GM19328 (cell line): ENCODE data around the gene UQCC5.

Experiments
- ATAC-seq: cut with Tn5 transposase; IDR thresholded peaks from one replicate; pipeline ENCODE4 v1.9.1; 2021; ENCODE audit warnings: mild to moderate bottlenecking, moderate library complexity; ENCODE audit not compliant: unreplicated experiment

Gene UQCC5

DNA sequence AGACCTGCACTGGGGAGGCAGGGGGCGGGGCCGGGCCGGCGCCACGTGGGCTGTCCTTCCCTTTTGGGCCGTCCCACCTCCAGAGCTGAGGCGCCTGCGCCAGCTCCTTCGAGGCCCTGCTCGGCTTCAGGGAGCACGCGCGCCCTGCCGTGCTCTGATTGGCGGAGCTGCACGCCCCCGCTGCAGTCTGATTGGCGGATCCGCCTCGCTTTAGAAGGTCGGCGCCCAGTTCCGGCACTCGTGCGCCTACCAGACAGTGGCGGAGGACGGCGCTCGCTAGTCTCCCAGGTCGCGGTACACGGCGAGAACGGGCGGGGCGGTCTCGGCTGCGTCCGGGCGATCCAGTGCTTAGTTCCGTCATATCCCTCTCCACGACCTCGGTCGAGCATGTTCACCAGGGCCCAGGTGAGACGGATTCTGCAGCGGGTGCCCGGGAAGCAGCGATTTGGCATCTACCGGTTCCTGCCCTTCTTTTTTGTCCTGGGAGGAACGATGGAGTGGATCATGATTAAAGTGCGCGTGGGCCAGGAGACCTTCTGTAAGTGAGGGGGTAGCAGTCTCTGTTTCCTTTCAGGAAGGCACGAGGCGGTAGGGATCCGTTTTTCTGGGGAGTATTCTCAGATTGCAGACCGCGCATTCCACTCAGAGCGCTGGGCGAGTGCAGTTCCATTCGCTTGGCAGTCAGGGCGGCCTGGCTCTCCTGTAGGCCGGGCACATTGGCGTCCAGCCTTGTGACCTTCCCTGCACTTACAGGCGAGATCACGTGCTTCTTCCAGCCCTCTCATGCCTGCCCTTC, at the start of gene UQCC5:
TSS of gene UQCC5 (plus strand) at position 237 of the 796 bp plus-strand sequence. CDS start at position 388, 151 bp downstream.
- ATAC-seq: peak; percentile 79

DNA sequence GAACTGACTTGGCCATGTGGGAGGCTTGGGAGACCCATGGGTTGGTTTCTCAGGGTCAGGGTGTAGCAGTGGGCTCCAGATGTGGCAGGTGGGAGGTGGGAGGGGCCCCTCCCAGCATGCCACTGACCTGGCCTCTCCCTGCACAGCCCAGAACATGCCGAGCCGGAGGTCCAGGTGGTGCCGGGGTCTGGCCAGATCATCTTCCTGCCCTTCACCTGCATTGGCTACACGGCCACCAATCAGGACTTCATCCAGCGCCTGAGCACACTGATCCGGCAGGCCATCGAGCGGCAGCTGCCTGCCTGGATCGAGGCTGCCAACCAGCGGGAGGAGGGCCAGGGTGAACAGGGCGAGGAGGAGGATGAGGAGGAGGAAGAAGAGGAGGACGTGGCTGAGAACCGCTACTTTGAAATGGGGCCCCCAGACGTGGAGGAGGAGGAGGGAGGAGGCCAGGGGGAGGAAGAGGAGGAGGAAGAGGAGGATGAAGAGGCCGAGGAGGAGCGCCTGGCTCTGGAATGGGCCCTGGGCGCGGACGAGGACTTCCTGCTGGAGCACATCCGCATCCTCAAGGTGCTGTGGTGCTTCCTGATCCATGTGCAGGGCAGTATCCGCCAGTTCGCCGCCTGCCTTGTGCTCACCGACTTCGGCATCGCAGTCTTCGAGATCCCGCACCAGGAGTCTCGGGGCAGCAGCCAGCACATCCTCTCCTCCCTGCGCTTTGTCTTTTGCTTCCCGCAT, 49.2 kb upstream of the UQCC5 start:
- no peak for ATAC-seq

GRCh38 chr3:52487788-52488691, 48.4 kb upstream of the UQCC5 start:
- no peak for ATAC-seq

DNA sequence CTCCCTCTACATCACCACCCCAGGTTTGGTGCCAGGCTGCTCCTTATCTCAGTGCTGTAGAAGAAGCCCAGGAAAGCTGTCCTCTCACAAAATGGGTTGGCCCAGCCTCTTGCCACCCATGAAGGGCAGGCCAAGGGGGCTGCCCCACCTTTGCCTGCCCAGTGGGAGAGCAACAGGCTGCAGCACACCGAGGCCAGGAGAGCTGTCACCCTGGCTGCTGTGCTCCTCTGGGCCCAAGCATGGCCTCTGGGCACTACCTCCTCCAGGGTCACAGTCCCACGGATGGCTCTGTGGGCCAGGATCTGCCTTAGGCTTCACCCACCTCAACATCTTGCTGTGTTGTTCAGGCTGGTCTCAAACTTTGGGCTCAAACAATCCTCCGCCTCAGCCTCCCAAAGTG, 47.7 kb upstream of the UQCC5 start:
- no peak for ATAC-seq

DNA sequence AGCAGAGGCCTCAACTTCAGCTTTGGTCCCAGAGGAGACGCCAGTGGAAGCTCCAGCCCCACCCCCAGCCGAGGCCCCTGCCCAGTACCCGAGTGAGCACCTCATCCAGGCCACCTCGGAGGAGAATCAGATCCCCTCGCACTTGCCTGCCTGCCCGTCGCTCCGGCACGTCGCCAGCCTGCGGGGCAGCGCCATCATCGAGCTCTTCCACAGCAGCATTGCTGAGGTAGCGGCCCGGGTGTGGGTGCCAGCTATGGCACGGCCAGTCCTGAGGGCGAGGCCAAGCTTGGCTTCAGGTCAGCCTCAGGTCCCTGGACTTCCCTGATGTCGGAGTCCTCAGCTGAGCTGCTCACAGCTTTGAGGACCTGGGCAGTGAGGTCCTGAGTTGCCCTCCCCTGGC, 47.0 kb upstream of the UQCC5 start:
- no peak for ATAC-seq

DNA sequence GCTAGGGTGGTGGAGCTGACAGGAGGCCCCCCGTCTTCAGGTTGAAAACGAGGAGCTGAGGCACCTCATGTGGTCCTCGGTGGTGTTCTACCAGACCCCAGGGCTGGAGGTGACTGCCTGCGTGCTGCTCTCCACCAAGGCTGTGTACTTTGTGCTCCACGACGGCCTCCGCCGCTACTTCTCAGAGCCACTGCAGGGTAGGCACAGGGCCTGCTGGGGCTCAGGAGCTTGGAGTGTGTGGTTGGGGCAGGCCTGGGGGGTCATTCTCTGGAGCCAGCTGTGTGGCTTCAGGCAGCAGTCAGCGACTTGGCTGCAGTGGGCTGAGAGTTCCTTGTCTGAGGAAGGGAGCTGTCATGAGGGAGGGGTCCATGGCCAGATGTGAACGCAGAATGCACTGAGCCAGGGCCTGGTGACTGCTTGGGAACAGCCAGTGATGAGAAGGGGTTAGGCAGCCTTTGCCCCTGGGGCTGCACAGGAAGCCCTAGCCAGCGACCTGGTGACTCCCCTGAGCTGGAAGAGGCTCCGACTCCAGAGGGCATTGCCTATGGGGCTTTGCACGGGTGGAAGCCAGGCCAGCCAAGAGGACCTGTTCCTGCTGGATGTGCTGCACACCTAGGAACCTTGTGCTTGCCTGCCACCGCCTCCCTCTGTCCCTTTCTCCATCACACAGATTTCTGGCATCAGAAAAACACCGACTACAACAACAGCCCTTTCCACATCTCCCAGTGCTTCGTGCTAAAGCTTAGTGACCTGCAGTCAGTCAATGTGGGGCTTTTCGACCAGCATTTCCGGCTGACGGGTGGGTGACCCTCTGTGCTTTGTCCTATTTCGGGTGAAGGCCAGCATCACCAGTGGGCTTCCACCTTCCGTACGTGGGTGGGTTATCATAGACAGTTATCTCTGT, 46.1 kb upstream of the UQCC5 start:
- ATAC-seq: no peak

- no peak for ATAC-seq
Observed at GRCh38 chr3:52490939-52491526, 45.4 kb upstream of the UQCC5 start.

DNA sequence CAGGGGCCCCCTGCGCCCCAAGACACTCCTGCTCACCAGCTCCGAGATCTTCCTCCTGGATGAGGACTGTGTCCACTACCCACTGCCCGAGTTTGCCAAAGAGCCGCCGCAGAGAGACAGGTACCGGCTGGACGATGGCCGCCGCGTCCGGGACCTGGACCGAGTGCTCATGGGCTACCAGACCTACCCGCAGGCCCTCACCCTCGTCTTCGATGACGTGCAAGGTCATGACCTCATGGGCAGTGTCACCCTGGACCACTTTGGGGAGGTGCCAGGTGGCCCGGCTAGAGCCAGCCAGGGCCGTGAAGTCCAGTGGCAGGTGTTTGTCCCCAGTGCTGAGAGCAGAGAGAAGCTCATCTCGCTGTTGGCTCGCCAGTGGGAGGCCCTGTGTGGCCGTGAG, 44.3 kb upstream of the UQCC5 start:
- no peak for ATAC-seq

DNA sequence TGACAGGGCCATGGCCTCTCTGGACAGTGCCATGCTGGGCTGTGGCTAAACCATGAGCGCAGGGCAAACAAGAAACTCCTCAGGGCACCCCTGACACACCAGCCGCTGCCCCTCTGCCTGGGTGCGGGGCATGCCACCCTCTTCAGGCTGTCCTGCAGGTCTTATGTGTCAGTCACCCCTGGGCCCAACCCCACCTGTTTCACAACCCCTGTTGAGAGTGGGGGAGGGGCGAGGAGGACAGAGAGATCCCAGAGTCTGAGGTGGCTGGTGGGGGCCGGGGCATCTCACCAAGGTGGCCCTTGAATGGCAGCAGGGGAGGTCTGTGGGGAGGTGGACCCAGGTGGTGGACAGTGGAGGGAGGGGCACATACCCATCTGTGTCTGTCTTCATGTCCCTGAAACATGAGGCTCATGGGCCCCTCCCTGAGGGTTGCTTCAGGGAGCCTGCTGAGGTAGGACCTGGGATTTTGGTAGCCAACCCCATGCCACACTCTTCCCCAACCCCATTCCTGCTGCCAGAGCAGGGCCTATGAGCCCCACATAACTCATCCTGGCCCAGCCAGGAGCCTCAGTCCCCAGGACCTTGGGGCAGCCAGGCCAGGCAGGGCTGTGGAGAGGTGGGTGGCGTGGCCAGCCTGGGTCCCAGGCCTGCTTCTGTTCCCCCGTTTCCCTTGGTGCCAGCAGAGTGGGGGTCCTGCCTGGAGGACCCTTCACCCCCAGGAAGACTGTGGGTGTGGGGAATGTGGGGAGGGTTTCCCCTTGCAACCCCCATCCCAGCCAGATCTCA, 43.0 kb upstream of the UQCC5 start:
- ATAC-seq: no peak

GRCh38 chr3:52494445-52494844, 42.0 kb upstream of the UQCC5 start:
- ATAC-seq: no peak

- ATAC-seq: no peak
Observed at GRCh38 chr3:52494886-52495495, 41.4 kb upstream of the UQCC5 start, which contains the start of gene STAB1. Gene STAB1 (plus strand): TSS chr3:52495338. CDS start chr3:52495414, 76 bp downstream.

GRCh38 chr3:52495777-52496602, 40.4 kb upstream of the UQCC5 start:
- ATAC-seq: no peak

GRCh38 chr3:52498137-52499054, 38.0 kb upstream of the UQCC5 start:
- no peak for ATAC-seq

GRCh38 chr3:52501046-52501445, 35.4 kb upstream of the UQCC5 start:
- ATAC-seq: no peak

DNA sequence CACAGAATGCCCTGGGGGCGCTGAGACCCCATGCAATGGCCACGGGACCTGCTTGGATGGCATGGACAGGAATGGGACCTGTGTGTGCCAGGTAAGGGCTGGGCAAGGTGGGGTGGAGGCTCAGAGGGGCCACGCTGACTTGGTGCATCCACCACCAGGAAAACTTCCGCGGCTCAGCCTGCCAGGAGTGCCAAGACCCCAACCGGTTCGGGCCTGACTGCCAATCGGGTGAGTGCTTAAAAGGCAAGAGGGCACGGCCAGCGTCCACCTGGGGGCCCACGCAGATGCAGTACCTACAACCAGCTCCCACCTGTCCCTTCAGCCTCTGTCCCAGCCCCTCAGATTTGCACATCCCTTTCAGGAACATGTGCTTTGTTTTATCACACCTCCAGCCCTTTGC, 34.4 kb upstream of the UQCC5 start:
- ATAC-seq: no peak

DNA sequence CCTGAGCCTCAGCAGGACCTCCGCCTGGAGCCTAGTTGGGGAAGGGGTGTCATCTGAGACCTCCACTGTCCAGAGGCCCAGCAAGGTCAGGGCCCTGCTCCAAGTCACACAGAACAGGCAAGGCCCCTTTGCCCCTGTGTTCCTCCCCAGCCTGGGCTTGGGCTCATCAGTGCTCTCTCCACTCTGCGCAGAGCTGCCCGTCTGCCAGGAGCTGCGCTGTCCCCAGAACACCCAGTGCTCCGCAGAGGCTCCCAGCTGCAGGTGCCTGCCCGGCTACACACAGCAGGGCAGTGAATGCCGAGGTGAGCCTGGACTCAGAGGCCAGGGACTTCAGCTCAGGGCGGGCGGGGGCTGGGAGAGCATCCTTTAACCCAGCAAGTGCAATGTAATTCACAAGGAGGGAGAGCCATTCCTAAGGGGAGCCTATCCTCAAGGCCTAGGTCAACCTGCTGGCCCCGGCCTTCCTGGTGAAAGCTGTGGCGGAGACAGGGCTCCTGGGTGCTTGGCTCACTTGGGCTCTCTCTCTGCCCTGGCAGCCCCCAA, 33.5 kb upstream of the UQCC5 start:
- ATAC-seq: no peak
